Measurements from ENCODE around the gene GPR137B. TPM values are rescaled to one million over a fixed set of nuclear protein-coding genes. Genes with fewer than 3 reads are reported as not detected.
A peak's percentile ranks its signal among the peaks of the same experiment; 100 is the strongest.

The GPR137B gene
- total and polyA plus RNA-seq, 2 experiments from 2014 or later = 4.5 to 11.1 TPM

DNA sequence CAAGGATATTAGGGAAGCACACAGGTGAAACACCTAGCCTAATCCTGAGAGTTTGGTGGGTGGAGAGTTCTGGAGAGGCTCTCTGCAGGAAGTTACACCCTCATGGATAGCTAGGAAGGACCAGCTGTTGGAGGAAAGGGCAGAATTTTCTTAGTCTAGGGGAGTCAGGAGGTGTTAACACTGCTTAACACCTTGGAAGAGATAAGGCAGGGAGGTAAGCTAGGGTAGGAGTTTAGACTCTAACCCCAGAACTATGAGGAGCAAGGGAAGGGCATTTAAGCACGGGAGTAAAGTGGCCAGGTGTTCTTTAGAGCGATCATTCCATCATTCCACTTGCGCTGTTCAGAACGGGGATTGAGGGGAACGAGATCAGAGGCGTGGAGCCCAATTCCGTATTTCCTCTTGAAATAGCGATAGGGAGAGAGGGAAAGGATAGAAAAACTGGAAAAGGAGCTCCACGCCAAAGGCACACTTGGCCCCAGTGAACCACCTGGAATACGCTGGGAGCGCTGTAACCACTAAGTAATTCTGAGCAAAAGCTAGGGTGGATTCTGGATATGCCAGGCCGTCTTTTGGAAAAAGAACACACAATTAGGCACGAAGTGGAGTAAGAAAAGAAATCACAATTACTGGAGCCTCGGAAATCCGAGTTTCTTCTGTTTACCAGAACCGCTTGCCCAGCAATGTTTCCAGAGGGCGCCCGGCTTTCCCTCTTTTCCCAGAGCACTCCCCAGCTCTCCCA, 1.5 kb upstream of the GPR137B start:
- H3K36me3 Mint-ChIP-seq (ENCODE audit: low read depth) = peaks cover under 1% of the 10 kb centered on the region; the same call in 2 of the 3 replicates
- Histone ChIP-seq H2AFZ (peak overlapping the region; percentile 100), H3K27me3 (ENCODE audit: insufficient read depth) (peaks cover 63% of the 10 kb centered on the region), H3K79me2 (replicated peaks; ENCODE audit: insufficient read depth) (peaks cover 23% of the 10 kb centered on the region), H3K4me3 (peak overlapping the region; percentile 77), H4K20me1 (replicated peaks; ENCODE audit: insufficient read depth) (peaks cover 12% of the 10 kb centered on the region), H3K9me2 (ENCODE audit: insufficient read depth) (no peaks in the 10 kb centered on the region), H3K4me1 (ENCODE audit: insufficient read depth) (peaks cover 19% of the 10 kb centered on the region), H3K27ac (ENCODE audit: low read depth) (no peak overlapping the region), H3K4me2 (peak overlapping the region; percentile 95), H3K36me3 (ENCODE audit: insufficient read depth) (no peaks in the 10 kb centered on the region), H3F3A (replicated peaks; ENCODE audit: low read depth) (0 out of 2 replicates have a peak, but pooled peaks cover 3% of the 10 kb centered on the region)
- DNase-seq (ENCODE audit: low spot score) (peak; percentile 27), ATAC-seq (peak; percentile 6)
- peak overlapping the region; percentile 85 for H3K4me3 Mint-ChIP-seq
- H3K4me1 Mint-ChIP-seq = peaks cover 22% of the 10 kb centered on the region
- no peak overlapping the region for H3K27ac Mint-ChIP-seq
- 0 out of 3 replicates have a peak, but pooled peaks cover 3% of the 10 kb centered on the region for H3K9me3 Mint-ChIP-seq
- peaks cover 41% of the 10 kb centered on the region for H3K27me3 Mint-ChIP-seq (ENCODE audit: insufficient read depth, low read depth, poor library complexity)
- TF ChIP-seq, protein P1, sequence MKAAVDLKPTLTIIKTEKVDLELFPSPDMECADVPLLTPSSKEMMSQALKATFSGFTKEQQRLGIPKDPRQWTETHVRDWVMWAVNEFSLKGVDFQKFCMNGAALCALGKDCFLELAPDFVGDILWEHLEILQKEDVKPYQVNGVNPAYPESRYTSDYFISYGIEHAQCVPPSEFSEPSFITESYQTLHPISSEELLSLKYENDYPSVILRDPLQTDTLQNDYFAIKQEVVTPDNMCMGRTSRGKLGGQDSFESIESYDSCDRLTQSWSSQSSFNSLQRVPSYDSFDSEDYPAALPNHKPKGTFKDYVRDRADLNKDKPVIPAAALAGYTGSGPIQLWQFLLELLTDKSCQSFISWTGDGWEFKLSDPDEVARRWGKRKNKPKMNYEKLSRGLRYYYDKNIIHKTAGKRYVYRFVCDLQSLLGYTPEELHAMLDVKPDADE (IDR thresholded peaks at IDR 0.05) = no peak
- TF ChIP-seq, protein P2, sequence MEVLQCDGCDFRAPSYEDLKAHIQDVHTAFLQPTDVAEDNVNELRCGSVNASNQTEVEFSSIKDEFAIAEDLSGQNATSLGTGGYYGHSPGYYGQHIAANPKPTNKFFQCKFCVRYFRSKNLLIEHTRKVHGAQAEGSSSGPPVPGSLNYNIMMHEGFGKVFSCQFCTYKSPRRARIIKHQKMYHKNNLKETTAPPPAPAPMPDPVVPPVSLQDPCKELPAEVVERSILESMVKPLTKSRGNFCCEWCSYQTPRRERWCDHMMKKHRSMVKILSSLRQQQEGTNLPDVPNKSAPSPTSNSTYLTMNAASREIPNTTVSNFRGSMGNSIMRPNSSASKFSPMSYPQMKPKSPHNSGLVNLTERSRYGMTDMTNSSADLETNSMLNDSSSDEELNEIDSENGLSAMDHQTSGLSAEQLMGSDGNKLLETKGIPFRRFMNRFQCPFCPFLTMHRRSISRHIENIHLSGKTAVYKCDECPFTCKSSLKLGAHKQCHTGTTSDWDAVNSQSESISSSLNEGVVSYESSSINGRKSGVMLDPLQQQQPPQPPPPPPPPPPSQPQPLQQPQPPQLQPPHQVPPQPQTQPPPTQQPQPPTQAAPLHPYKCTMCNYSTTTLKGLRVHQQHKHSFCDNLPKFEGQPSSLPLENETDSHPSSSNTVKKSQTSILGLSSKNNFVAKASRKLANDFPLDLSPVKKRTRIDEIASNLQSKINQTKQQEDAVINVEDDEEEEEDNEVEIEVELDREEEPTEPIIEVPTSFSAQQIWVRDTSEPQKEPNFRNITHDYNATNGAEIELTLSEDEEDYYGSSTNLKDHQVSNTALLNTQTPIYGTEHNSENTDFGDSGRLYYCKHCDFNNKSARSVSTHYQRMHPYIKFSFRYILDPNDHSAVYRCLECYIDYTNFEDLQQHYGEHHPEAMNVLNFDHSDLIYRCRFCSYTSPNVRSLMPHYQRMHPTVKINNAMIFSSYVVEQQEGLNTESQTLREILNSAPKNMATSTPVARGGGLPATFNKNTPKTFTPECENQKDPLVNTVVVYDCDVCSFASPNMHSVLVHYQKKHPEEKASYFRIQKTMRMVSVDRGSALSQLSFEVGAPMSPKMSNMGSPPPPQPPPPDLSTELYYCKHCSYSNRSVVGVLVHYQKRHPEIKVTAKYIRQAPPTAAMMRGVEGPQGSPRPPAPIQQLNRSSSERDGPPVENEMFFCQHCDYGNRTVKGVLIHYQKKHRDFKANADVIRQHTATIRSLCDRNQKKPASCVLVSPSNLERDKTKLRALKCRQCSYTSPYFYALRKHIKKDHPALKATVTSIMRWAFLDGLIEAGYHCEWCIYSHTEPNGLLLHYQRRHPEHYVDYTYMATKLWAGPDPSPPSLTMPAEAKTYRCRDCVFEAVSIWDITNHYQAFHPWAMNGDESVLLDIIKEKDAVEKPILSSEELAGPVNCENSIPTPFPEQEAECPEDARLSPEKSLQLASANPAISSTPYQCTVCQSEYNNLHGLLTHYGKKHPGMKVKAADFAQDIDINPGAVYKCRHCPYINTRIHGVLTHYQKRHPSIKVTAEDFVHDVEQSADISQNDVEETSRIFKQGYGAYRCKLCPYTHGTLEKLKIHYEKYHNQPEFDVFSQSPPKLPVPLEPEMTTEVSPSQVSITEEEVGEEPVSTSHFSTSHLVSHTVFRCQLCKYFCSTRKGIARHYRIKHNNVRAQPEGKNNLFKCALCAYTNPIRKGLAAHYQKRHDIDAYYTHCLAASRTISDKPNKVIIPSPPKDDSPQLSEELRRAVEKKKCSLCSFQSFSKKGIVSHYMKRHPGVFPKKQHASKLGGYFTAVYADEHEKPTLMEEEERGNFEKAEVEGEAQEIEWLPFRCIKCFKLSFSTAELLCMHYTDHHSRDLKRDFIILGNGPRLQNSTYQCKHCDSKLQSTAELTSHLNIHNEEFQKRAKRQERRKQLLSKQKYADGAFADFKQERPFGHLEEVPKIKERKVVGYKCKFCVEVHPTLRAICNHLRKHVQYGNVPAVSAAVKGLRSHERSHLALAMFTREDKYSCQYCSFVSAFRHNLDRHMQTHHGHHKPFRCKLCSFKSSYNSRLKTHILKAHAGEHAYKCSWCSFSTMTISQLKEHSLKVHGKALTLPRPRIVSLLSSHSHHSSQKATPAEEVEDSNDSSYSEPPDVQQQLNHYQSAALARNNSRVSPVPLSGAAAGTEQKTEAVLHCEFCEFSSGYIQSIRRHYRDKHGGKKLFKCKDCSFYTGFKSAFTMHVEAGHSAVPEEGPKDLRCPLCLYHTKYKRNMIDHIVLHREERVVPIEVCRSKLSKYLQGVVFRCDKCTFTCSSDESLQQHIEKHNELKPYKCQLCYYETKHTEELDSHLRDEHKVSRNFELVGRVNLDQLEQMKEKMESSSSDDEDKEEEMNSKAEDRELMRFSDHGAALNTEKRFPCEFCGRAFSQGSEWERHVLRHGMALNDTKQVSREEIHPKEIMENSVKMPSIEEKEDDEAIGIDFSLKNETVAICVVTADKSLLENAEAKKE (CRISPR knock-in tag; IDR thresholded peaks at IDR 0.05) = no peak
- TF ChIP-seq EZH2 (IDR thresholded peaks at IDR 0.05; ENCODE audit: low read depth, unreplicated experiment) = peak; percentile 62
- TF ChIP-seq ZNF331 (CRISPR knock-in tag; IDR thresholded peaks at IDR 0.05; ENCODE audit: low read depth) = no peak
